A549 treated with ZK216348 at 1 μM for 4 hours (cell line): ENCODE results near the gene PCDH12. TPM values are rescaled to one million over a fixed set of nuclear protein-coding genes. Genes with fewer than 3 reads are reported as not detected.

Experiments
- total RNA-seq: library from RNA; stranded (reverse); fragments of 200-300 nt; extraction: Qiagen RNA extraction; gene quantifications from 5 replicates; pipeline ENCODE4 v1.2.3, GENCODE V29; 2022; ENCODE audit warnings: low read depth

Gene PCDH12
- total RNA-seq, result 0.02 TPM in 1 of 5 replicates, not detected in the others

DNA sequence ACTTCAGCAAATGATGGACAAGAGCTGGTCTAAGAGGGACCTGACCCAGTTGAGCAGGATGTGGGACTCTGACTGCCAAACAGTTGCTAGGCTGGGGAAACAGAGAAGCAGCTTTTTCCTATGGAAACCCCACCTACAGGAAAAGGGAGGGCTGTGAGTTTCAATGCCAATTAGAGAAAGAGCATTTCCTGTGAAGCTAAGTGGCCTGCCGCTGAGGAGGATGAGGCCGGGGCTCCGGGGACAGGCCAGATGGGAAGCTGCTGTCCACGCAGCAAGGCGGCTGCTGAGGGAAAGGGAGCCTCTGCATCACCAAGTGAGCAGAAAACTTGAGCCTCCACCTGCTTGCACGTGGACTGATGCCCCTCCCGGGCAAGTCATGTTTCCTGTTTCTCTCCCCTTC lies at the start of gene PCDH12:
TSS of gene PCDH12 (minus strand) at position 90 of the 400 bp plus-strand sequence. CDS start 351 bp downstream, outside the sequence.

DNA sequence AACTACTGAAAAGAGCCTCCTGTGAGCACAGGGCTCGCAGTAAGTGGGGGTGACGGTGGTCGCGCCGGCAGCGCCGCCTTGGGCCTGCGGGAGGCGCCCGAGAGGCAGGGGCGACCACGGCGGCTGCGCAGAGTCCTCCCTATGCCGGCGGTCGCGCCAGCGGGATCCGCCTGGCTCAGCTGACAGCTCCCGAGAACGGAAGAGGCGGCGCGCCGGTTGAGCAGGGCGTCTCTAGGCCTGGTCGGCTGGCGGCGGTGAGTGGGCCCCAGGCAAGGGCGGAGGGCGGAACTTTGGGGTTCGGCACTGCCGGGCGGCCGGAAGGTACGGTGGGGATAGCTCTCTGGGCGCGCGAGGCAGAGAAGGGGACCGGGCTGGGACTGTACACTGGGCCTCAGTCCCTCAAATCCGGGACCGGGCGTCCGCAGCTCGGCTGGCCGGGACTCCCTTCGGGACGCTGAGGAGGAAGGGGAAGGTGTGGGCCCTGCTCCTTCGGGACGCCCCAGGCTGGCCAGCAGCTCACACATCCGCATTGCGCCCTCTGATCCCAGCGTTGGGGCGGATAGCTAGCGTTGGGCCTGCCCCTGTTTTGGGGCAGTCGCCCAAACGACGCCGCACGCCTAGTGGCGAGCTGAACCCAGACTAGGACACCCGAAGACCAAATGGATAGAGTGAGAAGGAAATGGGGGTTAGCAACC lies 11.1 kb upstream of the PCDH12 start, which contains the start of gene RNF14:
TSS of gene RNF14 (plus strand) at position 192 of the 695 bp plus-strand sequence. CDS start 4,484 bp downstream, outside the sequence.

DNA sequence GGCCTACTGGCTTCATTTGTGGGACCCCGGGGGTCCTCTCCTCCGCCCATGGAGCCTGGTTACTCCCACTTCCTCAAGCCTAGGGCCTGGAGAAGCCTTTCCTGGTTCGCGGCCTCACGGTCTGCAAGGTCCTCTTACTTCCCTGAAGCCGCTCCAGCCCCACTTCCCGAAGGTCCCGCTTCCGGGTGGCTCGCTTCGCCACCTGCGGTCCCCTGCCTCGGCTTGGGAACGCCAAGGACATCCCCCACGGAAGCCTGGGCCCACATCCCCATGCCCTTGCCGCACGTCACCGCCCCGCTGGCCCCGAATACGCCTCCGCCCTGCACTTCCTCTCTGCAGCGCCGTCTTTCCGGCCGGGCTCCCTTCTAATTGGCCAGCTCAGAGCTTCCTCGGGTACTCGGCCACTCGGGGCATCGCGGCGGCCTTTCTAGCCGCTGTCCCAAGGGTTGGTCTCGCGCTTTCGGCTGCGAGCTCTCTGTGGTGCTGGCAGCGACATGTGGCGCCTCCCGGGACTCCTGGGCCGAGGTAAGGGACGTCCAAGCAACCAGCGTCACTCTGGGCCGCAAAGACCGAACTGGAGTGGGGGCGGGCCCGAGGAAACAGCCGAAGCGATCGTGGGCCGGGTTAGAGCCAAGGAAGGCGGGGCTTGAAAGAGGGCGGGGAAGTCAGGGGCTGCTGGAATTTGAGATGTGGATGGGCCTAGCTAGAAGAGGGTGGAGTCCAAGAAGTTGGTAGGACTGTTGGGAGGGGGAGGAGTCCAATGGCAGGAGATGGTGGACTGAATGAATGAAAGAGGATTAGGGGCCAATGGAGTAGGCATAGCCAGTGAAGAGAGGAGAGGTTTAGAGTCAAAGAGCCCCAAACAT lies 34.3 kb downstream of the PCDH12 start, which contains the start of gene DELE1:
TSS of gene DELE1 (plus strand) at position 424 of the 866 bp plus-strand sequence. CDS start at position 495, 71 bp downstream.

Other genes starting within 250 kb of the PCDH12 start
- gene PCDH1, start 79.8 kb downstream of the PCDH12 start, total RNA-seq, result 1.6 to 4.8 TPM (median 3.1 TPM) in 5 replicates
- 38.5 to 65.4 TPM (median 56.0 TPM) in 5 replicates for gene DELE1, start 34.3 kb downstream of the PCDH12 start, total RNA-seq
- 45.9 to 61.4 TPM (median 55.0 TPM) in 5 replicates for gene RNF14, start 10.9 kb upstream of the PCDH12 start, total RNA-seq
- 61.0 to 76.4 TPM (median 65.2 TPM) in 5 replicates for gene GNPDA1, start 54.8 kb upstream of the PCDH12 start, total RNA-seq
- gene NDFIP1, start 150.6 kb upstream of the PCDH12 start, total RNA-seq, result 36.6 to 57.2 TPM (median 51.9 TPM) in 5 replicates